ENCODE data around the gene PRMT3.
"Not testable (repeated sequence)": the region's sequence is repeated elsewhere in the genome, so short reads cannot be mapped to it uniquely, and the experiment has no call there.

The PRMT3 gene

GRCh38 chr11:20547411-20547810, 159.9 kb downstream of the PRMT3 start:
- Histone ChIP-seq H3K4me2 (ENCODE audit: low read depth, low read length) (no peak overlapping the region), H4K20me1 (ENCODE audit: insufficient read depth, low read length) (no peaks in the 10 kb centered on the region), H3K79me2 (ENCODE audit: low read length) (no peaks in the 10 kb centered on the region), H3K9me2 (replicated peaks; ENCODE audit: insufficient read depth, low read length) (no peaks in the 10 kb centered on the region), H3K9ac (ENCODE audit: low read length) (no peak overlapping the region), H3F3A (ENCODE audit: insufficient read depth, low read length) (no peaks in the 10 kb centered on the region), H3K27me3 (replicated peaks; ENCODE audit: insufficient read depth, low read length) (no peaks in the 10 kb centered on the region), H3K9me3 (replicated peaks; ENCODE audit: insufficient read depth, low read length) (no peaks in the 10 kb centered on the region), H3K27ac (ENCODE audit: low read length) (no peak overlapping the region), H3K4me1 (ENCODE audit: low read length) (no peaks in the 10 kb centered on the region), H3K36me3 (replicated peaks; ENCODE audit: insufficient read depth, low read length) (no peaks in the 10 kb centered on the region), H3K4me3 (ENCODE audit: low read length) (no peak overlapping the region), H2AFZ (ENCODE audit: low read length) (no peak overlapping the region)
- no peak for DNase-seq
- no peak for TF ChIP-seq EZH2 (optimal IDR thresholded peaks at IDR 0.05; ENCODE audit: low read depth, low read length)
- TF ChIP-seq, protein P1, sequence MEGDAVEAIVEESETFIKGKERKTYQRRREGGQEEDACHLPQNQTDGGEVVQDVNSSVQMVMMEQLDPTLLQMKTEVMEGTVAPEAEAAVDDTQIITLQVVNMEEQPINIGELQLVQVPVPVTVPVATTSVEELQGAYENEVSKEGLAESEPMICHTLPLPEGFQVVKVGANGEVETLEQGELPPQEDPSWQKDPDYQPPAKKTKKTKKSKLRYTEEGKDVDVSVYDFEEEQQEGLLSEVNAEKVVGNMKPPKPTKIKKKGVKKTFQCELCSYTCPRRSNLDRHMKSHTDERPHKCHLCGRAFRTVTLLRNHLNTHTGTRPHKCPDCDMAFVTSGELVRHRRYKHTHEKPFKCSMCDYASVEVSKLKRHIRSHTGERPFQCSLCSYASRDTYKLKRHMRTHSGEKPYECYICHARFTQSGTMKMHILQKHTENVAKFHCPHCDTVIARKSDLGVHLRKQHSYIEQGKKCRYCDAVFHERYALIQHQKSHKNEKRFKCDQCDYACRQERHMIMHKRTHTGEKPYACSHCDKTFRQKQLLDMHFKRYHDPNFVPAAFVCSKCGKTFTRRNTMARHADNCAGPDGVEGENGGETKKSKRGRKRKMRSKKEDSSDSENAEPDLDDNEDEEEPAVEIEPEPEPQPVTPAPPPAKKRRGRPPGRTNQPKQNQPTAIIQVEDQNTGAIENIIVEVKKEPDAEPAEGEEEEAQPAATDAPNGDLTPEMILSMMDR (IDR thresholded peaks at IDR 0.05; ENCODE audit: low read length), result no peak
- no peak for TF ChIP-seq EZH2phosphoT487 (IDR thresholded peaks at IDR 0.05; ENCODE audit: low read length)

DNA sequence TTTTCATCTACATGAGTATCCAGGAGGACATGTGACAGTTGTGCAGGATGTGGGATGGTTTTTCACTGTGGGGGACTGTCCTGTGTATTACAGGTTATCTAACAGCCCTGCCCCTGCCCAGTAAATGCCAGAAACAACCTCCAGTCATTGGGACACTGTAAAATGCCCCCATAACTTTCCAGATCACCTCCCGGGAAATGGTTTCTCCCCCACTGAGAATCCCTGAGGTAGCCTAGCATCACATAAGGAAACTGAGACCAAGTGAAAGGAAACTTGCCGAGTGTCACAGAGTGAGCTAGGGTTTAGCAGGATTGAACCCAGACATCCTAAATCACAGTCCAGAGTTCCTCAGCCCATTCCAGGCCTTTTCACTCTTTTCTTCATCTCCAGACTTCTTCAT, 163.6 kb downstream of the PRMT3 start:
- Histone ChIP-seq H3K36me3 (replicated peaks; ENCODE audit: insufficient read depth, low read length) (no peaks in the 10 kb centered on the region), H3K27ac (ENCODE audit: low read length) (no peak overlapping the region), H3K9me2 (replicated peaks; ENCODE audit: insufficient read depth, low read length) (no peaks in the 10 kb centered on the region), H3K9me3 (replicated peaks; ENCODE audit: insufficient read depth, low read length) (no peaks in the 10 kb centered on the region), H3K4me2 (ENCODE audit: low read depth, low read length) (no peak overlapping the region), H3K79me2 (ENCODE audit: low read length) (no peaks in the 10 kb centered on the region), H3K27me3 (replicated peaks; ENCODE audit: insufficient read depth, low read length) (no peaks in the 10 kb centered on the region), H3K4me3 (ENCODE audit: low read length) (no peak overlapping the region), H4K20me1 (ENCODE audit: insufficient read depth, low read length) (no peaks in the 10 kb centered on the region), H3F3A (ENCODE audit: insufficient read depth, low read length) (no peaks in the 10 kb centered on the region), H3K9ac (ENCODE audit: low read length) (no peak overlapping the region), H3K4me1 (ENCODE audit: low read length) (no peaks in the 10 kb centered on the region), H2AFZ (ENCODE audit: low read length) (no peak overlapping the region)
- TF ChIP-seq EZH2phosphoT487 (IDR thresholded peaks at IDR 0.05; ENCODE audit: low read length) (no peak), EZH2 (optimal IDR thresholded peaks at IDR 0.05; ENCODE audit: low read depth, low read length) (no peak)
- TF ChIP-seq, protein P1 (IDR thresholded peaks at IDR 0.05; ENCODE audit: low read length), result no peak
- DNase-seq, result no peak

DNA sequence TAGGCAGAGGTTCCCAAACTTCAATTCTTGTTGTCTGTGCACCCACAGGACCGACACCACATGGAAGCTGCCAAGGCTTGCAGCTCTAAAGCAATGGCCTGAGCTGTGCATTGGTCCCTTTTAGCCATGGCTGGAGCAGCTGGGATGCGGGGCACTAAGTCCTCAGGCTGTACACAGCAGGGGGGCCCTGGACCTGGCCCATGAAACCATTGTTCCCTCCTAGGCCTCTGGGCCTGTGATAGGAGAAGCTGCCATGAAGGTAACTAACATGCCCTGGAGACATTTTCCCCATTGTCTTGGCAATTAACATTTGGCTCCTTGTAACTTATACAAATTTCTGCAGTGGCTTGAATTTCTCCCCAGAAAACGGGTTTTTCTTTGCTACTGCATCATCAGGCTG, 168.3 kb downstream of the PRMT3 start:
- TF ChIP-seq, protein P1 (IDR thresholded peaks at IDR 0.05; ENCODE audit: low read length), result no peak
- no peak for TF ChIP-seq EZH2 (optimal IDR thresholded peaks at IDR 0.05; ENCODE audit: low read depth, low read length)
- no peak for TF ChIP-seq EZH2phosphoT487 (IDR thresholded peaks at IDR 0.05; ENCODE audit: low read length)
- Histone ChIP-seq H3K4me1 (ENCODE audit: low read length) (no peaks in the 10 kb centered on the region), H3K27me3 (replicated peaks; ENCODE audit: insufficient read depth, low read length) (no peaks in the 10 kb centered on the region), H3K27ac (ENCODE audit: low read length) (no peak overlapping the region), H3K9me2 (replicated peaks; ENCODE audit: insufficient read depth, low read length) (no peaks in the 10 kb centered on the region), H4K20me1 (ENCODE audit: insufficient read depth, low read length) (no peaks in the 10 kb centered on the region), H3K36me3 (replicated peaks; ENCODE audit: insufficient read depth, low read length) (no peaks in the 10 kb centered on the region), H3K79me2 (ENCODE audit: low read length) (no peaks in the 10 kb centered on the region), H3K4me3 (ENCODE audit: low read length) (no peak overlapping the region), H3K4me2 (ENCODE audit: low read depth, low read length) (no peak overlapping the region), H2AFZ (ENCODE audit: low read length) (no peak overlapping the region), H3K9me3 (replicated peaks; ENCODE audit: insufficient read depth, low read length) (no peaks in the 10 kb centered on the region), H3K9ac (ENCODE audit: low read length) (no peak overlapping the region), H3F3A (ENCODE audit: insufficient read depth, low read length) (no peaks in the 10 kb centered on the region)
- DNase-seq, result no peak

GRCh38 chr11:20556396-20556795, 168.9 kb downstream of the PRMT3 start:
- H3K9me3 ChIP-seq (replicated peaks; ENCODE audit: insufficient read depth, low read length); H2AFZ ChIP-seq (ENCODE audit: low read length); H3K9me2 ChIP-seq (replicated peaks; ENCODE audit: insufficient read depth, low read length); H3K27me3 ChIP-seq (replicated peaks; ENCODE audit: insufficient read depth, low read length); H3K4me3 ChIP-seq (ENCODE audit: low read length); H3K27ac ChIP-seq (ENCODE audit: low read length); H3K79me2 ChIP-seq (ENCODE audit: low read length); H3K4me2 ChIP-seq (ENCODE audit: low read depth, low read length); H4K20me1 ChIP-seq (ENCODE audit: insufficient read depth, low read length); H3K4me1 ChIP-seq (ENCODE audit: low read length); H3F3A ChIP-seq (ENCODE audit: insufficient read depth, low read length); DNase-seq; H3K36me3 ChIP-seq (replicated peaks; ENCODE audit: insufficient read depth, low read length); H3K9ac ChIP-seq (ENCODE audit: low read length): not testable (repeated sequence)
